Stimulated activated CD8-positive, alpha-beta memory T cell treated with anti-CD3 and anti-CD28 coated beads, Interleukin-15, amount 100 ng/mL, for 1 hour (primary cell): ENCODE results near the gene ZRSR2.
A peak's percentile ranks its signal among the peaks of the same experiment; 100 is the strongest.
"Not testable (repeated sequence)": the region's sequence is repeated elsewhere in the genome, so short reads cannot be mapped to it uniquely, and the experiment has no call there.

Experiments
- DNase-seq: peaks from one replicate; pipeline ENCODE4 v3.0.0-alpha.2; 2020; ENCODE audit warnings: low read depth

Gene ZRSR2

GRCh38 chrX:15789979-15790768, at the start of gene ZRSR2:
Gene ZRSR2 (plus strand): TSS chrX:15790484. CDS start chrX:15790496, 12 bp downstream.
- peak; percentile 67 for DNase-seq

- no peak for DNase-seq
Measured at GRCh38 chrX:15744181-15744867, 46.0 kb upstream of the ZRSR2 start.

- no peak for DNase-seq
Measured at GRCh38 chrX:15745179-15745578, 45.1 kb upstream of the ZRSR2 start.

- not testable (repeated sequence) for DNase-seq
Measured at GRCh38 chrX:15746651-15747050, 43.6 kb upstream of the ZRSR2 start.

- DNase-seq: no peak
Measured at GRCh38 chrX:15747626-15748173, 42.6 kb upstream of the ZRSR2 start.

- DNase-seq: no peak
Measured at GRCh38 chrX:15748841-15749240, 41.4 kb upstream of the ZRSR2 start.

GRCh38 chrX:15749642-15750610, 40.4 kb upstream of the ZRSR2 start:
- no peak for DNase-seq

GRCh38 chrX:15750611-15751154, 39.6 kb upstream of the ZRSR2 start:
- no peak for DNase-seq

GRCh38 chrX:15751155-15751819, 39.0 kb upstream of the ZRSR2 start:
- no peak for DNase-seq

- DNase-seq: no peak
Measured at GRCh38 chrX:15755091-15755490, 35.2 kb upstream of the ZRSR2 start.

- DNase-seq: no peak
Measured at GRCh38 chrX:15758140-15758539, 32.1 kb upstream of the ZRSR2 start.

GRCh38 chrX:15759886-15760285, 30.4 kb upstream of the ZRSR2 start:
- DNase-seq: not testable (repeated sequence)

- DNase-seq: peak; percentile 4
Measured at GRCh38 chrX:15761564-15762191, 28.6 kb upstream of the ZRSR2 start.

- DNase-seq: no peak
Measured at GRCh38 chrX:15769300-15769954, 20.9 kb upstream of the ZRSR2 start.

- no peak for DNase-seq
Measured at GRCh38 chrX:15781961-15782699, 8.2 kb upstream of the ZRSR2 start.

GRCh38 chrX:15785176-15785750, 5.0 kb upstream of the ZRSR2 start:
- no peak for DNase-seq

- DNase-seq: no peak
Measured at GRCh38 chrX:15786915-15787314, 3.4 kb upstream of the ZRSR2 start.

- DNase-seq: no peak
Measured at GRCh38 chrX:15790769-15791290, 546 bp downstream of the ZRSR2 start.

GRCh38 chrX:15797707-15798106, 7.4 kb downstream of the ZRSR2 start:
- DNase-seq: no peak
